ENCODE results near the gene VSTM5.
A peak's percentile ranks its signal among the peaks of the same experiment; 100 is the strongest.
"Not testable (repeated sequence)": the region's sequence is repeated elsewhere in the genome, so short reads cannot be mapped to it uniquely, and the experiment has no call there.

The VSTM5 gene

DNA sequence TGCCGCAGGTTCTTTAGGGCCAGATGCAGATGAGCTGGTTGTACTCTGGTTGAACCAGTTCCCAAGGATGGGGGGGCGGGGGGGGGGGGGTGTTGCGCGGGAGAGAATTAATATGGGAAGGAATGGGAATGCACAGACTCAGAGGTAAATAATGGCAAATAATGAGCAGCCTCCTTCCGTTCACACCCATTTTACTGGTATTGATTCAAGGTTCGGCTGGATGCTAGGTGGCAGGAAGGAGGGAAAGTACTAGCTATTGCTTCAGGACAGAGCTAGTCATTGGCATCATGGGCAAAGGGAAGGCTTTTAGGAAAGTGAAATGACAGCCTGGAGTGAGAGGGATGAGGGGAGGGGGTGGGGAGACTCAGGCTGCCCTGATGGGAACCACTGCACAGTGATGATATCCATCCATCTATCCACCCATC lies at the start of gene VSTM5:
Gene VSTM5, minus strand, starts transcription at position 25 of the 425 bp plus-strand sequence. CDS start 116 bp downstream, outside the sequence.
- DNase-seq (ENCODE audit: low spot score): no peak

DNA sequence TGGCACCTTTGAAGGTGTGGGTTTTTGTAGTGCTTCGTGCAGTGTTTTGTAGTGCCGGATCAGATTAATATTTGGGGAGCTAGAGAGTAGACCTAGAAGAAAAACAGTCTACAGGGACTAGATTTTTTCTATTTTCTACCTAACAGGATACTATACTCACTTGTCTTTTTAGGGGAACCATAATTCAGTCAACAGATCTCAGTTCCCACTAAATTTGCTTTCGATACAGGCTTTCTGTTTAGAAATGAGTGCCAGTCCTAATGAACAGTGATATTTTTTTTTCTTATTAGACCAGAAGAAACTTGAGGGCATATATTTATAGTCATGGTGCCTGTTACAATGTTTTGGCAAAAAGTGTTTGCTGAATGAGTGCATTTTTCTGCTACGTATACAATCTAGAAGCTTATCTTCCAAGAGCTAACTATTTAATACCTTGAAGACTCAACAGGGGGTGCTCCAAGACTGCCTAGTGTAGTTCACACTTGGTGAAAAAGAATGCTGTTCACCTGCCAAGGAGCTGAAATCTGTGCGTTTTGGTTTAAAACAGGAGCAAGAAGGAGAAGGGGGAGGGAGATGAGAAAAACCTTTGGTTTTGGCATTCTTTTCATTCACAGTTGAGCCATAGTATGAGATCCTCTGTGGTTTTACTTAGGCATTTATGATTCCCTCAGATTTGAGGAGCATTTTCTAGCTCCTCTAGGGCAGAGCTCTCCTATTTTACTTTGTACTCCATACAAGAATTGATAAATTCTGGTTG lies 44.9 kb upstream of the VSTM5 start:
- peak; percentile 29 for DNase-seq (ENCODE audit: low spot score)

- DNase-seq (ENCODE audit: low spot score): no peak
These were observed 40.1 kb upstream of the VSTM5 start for GRCh38 chr11:93890391-93891051.

DNA sequence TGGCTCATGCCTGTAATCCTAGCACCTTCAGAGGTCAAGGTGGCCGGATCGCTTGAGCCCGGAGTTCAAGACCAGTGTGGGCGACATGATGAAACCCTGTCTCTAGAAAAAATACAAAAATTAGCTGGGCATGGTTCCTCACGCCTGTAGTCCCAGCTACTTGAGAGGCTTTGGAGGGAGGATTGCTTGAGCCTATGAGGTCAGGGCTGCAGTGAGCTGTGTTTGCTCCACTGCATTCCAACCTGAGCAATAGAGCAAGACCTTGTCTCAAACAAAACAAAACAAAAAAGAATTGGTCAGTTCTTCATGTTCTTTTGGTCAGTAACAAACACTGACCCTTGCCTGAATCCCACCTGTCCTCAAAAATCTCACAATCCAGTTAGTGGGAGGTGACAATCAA lies 36.7 kb upstream of the VSTM5 start:
- no peak for DNase-seq (ENCODE audit: low spot score)

DNA sequence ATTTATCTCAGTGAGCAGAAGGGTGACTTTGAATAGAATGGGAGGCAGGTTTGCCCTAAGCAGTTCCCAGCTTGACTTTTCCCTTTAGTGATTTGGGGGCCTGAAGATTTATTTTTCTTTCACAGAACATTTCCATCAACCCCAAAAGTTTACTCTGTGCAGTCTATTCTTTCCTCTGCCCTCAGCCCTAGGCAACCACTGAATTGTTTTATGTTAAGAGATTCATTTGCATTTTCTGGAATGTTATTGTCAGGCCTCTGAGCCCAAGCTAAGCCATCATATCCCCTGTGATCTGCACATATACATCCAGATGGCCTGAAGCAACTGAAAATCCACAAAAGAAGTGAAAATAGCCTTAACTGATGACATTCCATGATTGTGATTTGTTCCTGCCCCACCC lies 28.7 kb upstream of the VSTM5 start:
- DNase-seq (ENCODE audit: low spot score): not testable (repeated sequence)

DNA sequence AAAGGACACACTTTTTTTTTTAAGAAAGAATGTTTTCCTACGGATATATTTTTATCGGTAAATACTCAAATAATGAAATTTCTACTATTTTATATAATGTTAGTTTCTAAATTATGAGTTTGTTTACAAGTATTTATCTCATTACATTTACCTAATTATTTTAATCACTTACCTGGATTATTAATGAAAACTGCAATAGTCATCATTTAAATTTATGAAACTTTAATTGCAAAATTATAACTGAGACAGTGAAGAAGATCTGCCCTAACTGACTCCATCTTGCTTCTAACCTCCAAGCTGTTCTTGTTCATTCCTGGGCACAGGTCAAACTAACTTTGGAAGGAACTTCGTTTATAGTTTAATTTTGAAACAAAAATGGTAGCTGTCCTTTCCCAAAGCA lies 25.2 kb upstream of the VSTM5 start:
- no peak for DNase-seq (ENCODE audit: low spot score)

DNA sequence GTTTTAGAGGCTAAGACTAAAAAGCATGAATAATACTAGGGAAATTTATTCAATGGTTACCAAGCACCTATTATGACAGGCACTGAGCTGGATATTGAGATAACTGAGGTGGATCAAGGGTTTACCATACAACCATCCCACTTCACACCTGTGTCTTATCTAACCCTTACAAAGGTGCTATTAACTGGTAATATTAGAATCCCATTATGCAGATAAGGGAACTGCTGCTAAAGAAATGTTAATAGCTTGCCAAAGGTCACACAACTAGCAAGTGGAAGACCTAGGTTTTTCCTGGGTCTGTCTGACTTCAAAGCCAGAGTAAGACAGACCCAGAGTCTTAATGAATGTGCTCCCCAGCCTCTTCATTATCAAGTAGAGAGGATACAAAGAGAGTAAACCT lies 21.1 kb upstream of the VSTM5 start:
- DNase-seq (ENCODE audit: low spot score): no peak

- no peak for DNase-seq (ENCODE audit: low spot score)
These were observed 20.2 kb upstream of the VSTM5 start for GRCh38 chr11:93870616-93871015.

DNA sequence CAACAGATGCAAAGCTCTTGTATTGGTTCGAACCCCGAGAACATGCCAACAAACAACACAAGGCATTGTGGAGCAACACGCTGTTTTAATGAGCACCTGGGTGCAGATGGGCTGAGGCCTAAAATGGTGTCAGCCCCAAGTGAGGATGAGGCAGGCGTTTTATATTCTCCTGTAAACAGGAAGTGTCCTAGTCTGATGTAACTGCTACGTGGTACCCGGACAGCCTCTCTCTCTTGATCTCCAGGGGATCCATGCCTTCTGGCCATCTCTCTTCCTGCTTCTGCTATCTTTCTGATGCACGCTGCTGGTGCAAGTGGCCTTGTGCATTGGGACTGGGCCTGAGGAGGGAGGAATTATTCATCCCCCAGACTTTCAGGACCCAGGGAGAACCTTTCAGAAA lies 19.4 kb upstream of the VSTM5 start:
- DNase-seq (ENCODE audit: low spot score): no peak

DNA sequence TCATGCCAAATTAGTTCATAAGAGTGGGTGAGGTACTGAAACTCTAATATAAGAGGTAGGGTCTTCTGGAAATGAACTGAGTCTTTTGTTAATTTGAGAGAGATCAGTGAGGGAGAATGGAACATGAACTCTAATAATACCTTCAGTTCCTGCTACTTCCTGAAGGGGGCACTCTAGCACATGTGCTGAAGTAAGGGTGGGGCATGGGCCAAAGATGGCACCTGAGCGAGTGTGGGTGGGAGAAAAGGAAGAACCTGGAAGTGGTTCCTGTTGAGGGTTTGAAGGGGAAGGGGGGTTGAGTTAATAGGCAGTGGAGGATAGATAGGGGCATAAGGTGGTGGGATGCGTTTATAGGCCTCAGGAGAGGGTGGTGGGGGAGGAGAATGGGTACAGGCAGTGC lies 18.0 kb upstream of the VSTM5 start:
- DNase-seq (ENCODE audit: low spot score): not testable (repeated sequence)

DNA sequence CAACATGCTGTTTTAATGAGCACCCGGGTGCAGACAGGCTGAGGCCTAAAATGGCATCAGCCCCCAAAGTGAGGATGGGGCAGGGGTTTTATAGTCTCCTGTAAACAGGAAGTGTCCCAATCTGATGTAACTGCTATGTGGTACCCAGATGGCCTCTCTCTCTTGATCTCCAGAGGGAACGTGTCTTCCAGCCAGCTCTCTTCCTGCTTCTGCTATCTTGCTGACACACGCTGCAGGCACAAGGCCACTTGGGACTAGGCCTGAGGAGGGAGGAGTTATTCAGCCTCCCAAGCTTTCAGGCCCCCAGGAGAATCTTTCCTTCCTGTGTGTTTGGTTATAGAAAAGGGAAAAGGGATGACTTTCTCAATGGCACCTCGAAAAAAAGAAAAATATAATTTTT lies 11.4 kb upstream of the VSTM5 start:
- DNase-seq (ENCODE audit: low spot score): no peak

- DNase-seq (ENCODE audit: low spot score): no peak
These were observed 7.8 kb upstream of the VSTM5 start for GRCh38 chr11:93858121-93858775.

DNA sequence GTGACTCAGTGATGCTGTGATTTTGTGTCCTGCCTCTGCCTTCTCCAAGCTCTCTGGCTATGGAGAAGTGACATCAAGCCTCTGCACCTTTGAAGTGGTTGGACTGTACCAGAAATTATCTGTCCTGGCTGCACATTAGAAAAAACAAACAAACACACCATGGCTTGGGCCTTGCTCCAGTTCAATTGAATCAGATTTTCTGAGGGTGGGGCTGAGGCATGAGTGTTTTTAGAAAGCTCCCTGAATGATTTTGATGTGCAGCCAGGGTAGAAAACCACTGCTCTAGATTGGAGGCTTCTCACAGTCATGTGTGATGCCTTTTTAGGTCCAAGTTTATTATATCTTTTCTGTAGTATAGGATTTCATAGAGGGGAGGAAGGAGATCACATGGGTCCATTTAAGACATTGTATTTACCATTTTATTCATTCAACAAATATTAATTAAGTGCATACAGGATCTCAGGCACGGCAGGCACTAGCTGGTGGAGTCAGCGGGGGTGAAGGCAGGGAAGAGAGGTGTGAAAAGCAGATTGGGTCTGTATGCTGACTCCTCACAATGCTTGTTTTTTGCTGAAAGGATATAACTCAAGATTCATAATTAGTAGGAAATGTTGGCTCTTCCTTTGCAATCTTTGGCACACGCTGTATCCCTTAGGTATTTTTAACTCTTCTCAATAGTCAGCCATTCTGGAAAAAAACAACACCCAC lies 7.1 kb upstream of the VSTM5 start:
- no peak for DNase-seq (ENCODE audit: low spot score)

- no peak for DNase-seq (ENCODE audit: low spot score)
These were observed 1.8 kb upstream of the VSTM5 start for GRCh38 chr11:93852242-93852641.

GRCh38 chr11:93849751-93850593 lies 446 bp downstream of the VSTM5 start:
- DNase-seq (ENCODE audit: low spot score): no peak

GRCh38 chr11:93849201-93849600 lies 1.2 kb downstream of the VSTM5 start:
- DNase-seq (ENCODE audit: low spot score): no peak

- DNase-seq (ENCODE audit: low spot score): no peak
These were observed 4.0 kb downstream of the VSTM5 start for GRCh38 chr11:93846411-93846810.

DNA sequence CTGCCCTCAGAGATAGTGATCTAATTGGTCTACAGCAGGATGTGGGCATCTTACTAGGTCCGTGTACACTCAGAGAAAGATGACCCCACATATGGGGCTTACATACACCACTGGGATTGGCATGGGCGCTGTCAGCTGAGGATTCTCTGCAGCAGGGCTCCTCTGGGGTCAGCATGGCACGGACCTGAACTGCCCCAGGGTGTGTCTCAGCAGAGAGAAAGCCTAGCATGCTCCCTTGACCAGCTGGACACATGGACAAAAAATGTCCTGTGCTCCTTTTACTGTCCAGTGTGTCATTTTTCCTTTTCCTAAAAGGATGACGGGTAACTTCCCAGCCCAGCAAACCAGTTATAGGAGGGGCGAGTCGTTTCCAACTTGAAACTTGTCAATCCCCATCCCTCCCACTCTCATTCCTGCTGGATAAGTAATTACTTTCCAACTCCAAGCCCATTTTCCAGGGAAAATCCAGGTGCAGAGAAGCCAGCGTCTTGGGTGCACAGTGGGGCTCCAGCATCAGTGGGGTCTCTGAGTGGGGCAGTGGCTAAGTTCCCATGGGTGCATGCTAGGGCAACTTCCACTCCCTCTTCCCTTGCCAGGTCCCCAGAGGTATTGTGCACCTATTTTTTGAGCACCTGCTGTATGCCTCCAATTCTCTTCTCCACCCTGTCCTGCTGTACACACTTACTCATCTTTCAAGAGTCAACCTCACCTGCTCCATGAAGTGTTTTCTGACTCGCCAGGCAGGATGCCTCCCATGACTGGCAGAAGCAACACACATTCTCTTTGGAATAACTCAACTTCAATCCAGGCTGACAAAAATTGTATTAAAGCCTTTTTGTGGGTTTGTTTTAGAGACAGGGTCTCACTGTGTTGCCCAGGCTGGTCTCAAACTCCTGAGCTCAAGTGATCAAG lies 5.0 kb downstream of the VSTM5 start:
- DNase-seq (ENCODE audit: low spot score): no peak

DNA sequence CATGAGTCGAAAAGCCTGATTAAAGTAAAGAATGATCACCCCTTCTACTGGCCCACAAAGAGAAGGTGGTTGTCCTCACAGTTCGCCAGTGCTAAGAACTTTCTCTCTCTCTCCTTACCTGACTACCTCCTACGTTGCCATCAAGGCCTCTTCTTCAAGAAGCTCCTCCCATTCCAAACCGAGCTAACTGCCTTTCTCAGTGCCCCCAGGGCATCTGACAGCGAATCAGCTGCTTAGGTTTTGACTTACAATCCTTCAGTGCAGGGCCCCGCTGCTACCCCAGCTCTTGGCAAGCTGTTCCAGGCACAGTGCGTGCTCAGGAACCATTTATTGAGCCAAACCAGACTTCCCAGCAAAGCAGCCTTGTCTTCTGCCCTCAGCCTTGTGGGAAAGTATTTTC lies 5.8 kb downstream of the VSTM5 start:
- DNase-seq (ENCODE audit: low spot score): no peak

DNA sequence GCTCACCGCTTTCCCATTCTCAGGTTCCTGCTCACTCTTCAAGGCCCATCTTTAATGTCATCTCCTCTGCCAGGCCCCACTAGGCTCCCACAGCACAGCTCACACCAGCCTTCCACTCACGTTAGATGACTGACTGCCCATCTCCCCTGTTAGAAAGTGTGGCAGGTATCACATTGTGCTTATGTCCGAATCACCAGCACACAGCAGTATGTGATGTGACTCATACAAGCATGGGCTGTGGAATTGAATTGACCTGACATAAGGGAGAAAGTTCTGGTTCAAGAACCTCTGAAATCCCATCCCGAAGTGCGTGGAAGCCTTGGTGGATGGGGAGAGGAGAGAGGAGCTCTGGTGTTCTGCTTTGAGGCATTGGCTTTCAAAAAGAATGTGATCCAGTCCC lies 6.5 kb downstream of the VSTM5 start:
- no peak for DNase-seq (ENCODE audit: low spot score)

- no peak for DNase-seq (ENCODE audit: low spot score)
These were observed 8.0 kb downstream of the VSTM5 start for GRCh38 chr11:93842461-93842860.
